Measurements from ENCODE around the gene LRP1B.

The LRP1B gene

DNA sequence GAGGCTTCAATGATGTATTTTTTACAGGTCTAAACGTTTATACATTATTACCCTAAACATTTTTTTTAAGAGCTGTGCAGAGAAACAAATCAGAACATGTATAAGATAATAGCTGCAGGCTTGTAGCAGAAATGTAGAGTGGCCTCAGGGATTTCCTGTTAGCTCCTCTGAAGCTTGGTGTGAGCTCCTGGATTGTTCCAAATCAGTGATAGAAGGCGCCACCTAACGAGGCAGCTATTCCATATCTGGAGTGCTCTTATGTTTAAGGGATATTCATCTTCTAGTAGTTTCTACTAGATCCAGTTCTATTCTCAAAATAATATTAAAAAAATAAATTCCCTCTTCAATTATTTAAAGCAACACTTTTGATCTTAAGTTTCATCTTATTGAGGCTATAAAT, 93.1 kb downstream of the LRP1B start:
- peak in 1 of 2 experiments; percentile 5 for DNase-seq

DNA sequence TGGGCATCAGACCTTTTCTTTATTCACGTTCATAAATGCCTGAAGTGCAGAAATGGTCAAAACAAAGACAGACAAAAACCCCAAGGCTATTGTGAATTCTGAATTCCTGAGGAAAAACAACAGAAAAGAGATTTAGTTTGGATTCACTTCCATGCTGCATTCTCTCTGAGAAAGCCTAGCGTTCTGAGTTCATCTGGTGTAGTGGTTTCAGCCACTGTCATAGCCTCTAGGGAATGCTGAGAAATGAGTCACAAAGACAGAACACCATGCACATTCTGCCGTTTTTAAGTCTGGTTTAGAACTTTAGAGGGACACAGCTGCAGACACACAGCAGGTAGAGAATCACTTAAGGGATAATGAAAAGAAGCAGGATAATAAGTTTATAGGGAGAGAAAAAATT, 93.8 kb downstream of the LRP1B start:
- no peak for DNase-seq

DNA sequence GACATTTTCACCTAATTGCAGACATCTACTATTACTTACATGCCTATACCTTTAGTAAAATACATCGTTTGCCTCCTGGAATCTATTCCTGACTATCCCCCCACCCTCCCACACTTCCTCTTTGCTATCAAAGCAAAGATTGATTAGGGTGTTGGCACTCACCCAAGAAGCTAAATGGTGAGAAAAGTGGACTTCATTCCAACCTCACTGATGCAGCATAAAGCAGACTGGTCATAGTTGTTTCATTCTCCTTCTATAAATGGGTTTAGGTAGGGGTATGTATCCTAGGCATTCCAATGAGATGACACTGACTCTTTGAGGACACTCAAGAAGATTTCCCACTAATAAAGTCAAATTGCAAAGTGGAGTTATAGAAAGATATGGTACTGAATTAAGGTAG, 97.4 kb downstream of the LRP1B start:
- DNase-seq: no peak

DNA sequence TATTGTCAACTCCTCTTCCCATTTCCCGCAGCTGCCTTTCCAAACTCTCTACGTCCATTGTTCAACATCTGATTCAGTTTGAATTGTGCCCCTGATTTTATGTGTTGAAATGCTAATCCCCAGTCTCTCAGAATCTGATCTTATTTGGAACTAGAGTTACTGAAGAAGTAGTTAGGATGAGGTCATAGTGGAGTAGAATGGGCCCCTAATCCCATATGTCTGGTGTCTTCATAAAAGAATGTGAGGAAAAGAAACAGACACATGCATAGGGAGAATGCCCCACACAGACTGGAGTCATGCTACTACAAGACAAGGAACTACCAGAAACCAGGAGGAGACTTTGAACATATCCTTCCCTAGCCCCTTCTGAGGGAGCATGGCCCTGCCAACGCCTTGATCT, 99.2 kb downstream of the LRP1B start:
- no peak for DNase-seq

DNA sequence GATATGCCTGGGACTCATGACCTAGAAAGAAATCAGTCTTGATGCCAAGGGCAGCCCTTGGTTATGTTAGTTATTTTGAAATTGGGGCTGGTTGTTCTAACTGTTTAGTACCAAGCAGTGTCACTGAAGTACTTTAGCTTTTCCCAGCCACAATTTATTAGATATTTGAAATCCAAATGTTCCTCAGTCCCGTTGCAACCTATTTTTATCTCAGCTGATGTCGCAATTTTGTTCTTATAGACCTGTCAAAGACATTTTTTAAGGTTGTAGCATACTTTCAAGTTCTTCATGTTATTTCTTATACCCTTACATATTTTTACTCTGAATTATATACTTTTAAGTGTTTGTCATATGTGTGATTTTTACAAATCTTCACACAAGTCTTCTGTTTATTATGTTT, 100.1 kb downstream of the LRP1B start:
- no peak for DNase-seq

DNA sequence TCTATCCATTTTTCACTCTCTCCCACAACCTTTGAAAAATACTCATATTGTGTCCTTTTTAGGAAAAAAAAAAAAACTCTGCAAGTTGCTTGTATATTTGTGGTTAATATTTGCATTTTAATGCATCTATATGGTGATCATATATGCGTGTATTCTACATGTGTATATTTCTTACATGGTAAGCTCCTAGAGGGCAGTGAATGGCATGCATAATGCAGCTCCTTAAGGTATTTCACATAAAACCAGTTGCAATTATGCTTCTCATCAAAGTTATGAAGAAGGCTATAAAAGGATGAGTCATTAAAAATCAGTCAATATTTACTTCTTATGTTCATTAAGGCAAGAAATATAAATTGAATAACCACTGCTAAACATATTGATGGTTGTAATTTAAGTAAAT, 100.8 kb downstream of the LRP1B start:
- DNase-seq: no peak

DNA sequence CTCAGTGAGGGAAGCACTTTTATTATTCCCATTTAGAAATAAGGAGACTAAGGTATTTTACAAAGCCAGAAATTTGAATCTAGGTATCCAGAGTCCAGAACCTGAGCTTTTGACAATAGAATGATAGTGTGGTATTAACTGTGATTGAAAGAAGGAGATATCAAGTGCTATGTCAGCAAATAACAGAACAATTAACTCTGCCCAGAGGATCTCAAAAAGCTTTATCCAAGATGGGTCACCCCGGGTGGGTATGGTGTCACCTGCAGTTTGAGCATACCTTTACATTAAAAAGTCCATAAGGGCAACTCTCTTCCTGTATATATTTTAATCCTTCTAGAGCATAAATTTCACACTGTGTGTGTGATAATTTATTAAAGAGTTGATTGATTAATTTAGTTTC, 105.4 kb downstream of the LRP1B start:
- no peak for DNase-seq

DNA sequence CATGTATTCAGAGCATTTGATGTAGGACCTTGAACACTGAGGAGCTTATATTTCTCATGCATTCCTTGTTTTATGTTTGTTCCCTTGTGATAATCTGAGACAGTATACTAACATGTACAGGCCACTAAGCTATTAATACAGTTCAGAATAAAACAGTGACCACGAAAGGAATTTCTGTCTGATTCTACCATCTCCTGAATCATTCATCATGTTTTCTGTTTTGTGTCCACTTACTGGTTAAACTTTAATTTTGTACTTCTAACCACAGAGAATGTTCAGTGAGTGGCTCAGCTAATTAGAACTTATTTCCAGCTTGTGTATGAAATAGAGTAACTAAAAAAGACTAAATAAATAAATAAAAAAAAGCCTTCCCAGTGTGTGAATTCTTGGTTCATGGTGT, 110.4 kb downstream of the LRP1B start:
- DNase-seq: no peak

DNA sequence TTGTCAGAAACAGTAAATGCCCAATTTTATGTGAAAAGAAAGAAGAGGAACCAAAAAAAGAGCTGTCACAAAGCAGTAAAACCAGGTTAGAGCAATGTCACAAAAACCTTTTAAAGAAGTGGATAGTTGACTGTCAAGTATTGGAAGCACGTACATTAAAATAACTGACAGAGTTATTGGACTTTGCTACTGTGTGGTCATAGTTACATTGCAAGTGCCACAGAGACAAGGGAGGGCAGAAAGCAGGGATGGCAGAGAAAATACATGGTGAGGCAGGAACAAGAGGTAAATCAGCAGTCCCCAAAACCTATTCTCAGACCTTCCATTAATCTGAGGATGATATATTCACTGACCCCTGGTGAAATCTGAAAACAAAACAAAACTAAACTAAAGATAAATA, 116.3 kb downstream of the LRP1B start:
- no peak for DNase-seq

DNA sequence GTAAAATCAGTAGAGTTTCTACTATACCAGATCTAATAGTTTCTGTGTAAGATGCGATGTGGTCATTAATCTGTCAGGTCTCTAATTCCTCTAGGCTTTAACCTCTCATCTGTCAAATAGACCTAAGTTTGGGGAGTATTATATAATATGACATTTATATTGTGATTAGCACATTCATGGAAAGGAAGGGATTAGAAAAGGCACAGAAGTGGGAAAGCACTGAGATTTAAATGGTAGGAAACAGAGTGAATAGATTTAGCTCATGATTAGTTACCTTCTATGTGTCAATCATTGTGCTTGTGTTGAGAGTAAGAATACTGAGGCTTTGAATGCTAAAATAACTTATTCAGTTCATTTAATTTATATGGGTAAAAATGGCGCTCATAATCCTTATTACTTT, 118.0 kb downstream of the LRP1B start:
- no peak for DNase-seq

DNA sequence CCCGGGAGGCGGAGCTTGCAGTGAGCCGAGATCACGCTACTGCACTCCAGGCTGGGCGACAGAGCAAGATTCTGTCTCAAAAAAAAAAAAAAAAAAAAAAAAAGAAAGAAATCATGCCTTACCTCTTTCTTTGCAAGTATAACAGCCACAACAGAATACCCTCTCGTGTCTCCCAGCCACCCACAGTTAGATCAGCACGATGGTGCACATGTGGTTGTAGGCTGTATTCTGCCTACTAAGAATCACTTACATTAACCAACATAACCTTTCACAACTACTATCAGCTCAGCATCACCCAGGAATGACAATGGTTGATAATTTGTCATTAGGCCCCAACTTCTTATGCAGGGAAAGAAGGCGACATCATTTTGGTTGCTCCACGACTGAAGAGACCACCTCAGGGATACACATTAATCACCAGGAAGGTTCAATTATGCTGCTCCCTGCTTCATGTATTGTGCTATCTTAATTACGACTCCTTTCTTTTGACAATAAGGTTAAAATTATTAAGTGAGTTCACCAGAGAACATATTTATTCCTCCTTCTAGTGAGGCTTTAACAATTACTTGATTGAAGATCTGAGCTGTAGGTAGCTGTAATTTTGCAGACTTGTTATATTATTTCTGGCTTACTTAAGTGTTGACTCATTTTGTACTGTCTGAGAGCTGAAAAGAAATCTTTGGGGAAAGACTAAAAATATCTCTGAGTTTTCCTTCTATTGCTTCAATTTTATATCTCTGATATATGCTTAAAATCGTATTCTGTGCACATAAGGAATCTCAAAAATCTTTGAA, 120.1 kb downstream of the LRP1B start:
- DNase-seq: no peak

DNA sequence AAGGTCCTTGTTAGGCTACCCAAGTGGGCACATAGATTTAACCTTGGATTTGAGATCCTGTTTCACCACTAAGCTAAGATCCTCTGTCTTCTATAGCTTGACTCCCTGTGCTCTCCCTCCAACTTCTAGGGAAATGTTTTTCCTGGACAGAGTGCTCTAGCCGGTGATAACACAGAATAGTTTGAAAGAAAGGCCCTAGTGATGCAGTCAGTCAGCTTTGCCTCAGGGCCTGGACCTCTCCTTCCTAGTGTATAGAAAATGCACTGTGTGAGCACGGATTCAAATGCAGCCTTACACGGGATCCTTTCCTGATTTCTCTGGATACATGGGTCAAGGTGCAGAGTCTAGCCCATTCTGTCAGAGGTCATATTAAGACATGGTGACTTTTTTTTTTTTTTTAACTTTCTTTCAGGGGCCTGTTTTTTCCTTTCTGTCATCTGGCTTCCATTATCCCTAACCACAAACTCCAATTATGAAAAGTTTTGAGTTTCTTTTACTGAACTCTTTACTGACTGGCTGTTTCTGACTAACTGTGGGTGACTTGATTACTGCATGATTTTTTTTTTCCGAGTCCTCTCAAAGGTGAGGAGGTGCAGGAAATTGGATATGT, 122.6 kb downstream of the LRP1B start:
- DNase-seq: no peak

DNA sequence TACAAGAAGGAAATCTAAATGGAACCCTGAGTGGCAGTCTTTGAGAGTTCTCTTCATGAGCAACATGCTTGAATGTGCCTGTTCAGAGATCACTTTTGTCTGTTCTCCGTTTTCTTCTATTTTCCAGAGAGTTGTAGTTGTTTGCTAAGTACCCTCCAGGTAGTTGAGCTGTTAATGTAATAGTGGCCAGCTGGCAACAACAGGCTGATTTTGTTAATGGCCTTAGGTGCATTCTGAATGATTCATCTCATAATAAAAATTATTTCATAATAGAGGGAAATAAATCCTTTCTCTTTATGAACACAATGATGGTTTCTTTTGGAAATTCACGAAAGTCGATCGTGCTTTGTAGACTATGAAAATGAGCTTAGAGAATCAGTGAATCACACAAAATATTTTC, 136.8 kb downstream of the LRP1B start:
- no peak for DNase-seq

DNA sequence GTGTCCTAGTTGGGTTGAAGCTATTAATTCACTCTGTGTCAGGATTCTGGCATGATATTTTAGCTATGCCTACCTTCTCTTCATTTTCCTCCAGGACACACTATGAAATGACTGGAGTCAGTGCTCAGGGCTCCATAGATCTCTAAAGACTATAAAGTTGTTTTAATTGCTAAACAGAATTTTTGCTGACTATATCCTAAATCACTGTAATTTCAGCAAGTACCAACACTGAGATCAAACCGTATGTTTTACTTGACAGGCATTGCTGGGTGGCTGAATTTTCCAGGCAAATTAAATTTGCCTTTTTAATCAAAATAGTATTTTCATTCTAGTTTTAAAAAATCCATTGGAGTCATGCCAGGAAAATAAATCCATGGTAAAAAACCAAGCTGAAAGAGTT, 138.1 kb downstream of the LRP1B start:
- no peak for DNase-seq

DNA sequence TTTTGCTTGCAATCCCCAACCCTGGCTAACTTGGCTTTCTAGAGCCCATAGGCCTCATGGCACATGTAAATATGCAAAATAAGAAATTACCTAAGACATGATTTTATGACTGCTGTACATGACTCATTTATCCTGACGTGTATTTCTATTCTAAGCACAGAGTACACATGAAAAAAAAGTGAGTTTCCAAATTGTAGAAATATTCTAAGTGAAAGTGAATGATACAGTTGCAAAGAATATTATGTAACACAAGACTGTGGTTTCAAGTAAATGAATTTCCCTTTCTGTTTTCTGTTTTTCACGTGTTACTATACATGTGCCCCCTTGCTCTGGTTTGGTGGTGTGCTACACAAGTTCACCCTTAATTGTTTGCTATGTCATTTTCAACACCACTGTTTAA, 162.4 kb downstream of the LRP1B start:
- DNase-seq: peak in 1 of 2 experiments; percentile 0

DNA sequence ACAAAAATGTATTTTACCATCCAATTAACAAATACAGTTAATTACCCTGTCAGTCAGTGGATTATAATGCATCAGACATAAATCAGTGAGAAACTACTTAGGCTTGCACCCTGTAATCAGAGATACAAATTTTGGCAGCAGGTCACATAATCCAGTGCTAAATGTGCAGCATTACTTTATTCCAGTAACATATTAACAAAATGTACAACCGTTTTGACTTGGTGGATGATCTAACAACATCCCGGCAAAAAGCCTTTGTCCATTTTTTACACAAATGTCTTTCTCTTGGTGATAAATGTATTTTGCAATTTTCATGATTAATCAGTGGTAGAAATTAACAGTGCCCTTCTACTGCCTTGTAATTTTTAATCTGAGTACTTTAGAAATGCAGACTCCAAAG, 162.8 kb downstream of the LRP1B start:
- no peak for DNase-seq

DNA sequence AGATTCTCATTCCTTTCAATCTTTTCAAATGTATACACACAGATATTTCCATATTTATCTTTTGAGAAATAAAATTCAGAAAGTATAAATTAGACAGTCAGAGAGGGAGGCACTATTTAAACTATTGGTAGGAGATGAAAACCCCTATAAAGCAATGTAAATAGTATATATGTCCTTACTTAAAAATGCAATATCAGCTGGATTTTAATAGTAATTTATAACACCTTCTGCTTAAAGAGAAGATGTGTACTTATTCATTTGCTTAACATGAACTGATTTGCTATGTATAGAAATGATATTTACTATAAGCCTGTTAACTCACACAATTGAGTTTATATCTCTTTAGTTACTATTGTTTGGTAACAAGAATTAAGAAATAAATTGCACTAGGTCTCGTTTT, 163.3 kb downstream of the LRP1B start:
- DNase-seq: no peak

DNA sequence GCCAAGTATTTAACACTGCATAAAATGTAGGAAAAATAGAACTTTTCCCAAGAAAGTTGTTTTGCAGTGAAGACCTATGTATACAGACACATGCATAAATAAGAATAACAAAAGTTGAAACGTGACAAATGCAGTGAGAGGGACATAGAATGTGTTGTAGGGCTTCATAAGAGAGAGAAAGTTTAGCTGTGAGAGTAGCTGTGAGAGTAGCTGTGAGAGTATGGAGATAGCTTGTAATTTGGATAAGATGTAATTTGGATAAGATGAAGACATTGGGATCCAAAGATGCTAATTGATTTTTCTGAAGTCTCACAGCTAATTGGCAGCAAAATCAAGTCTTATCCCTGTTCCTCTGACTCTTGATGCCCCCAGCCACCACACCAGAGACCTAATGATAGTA, 170.9 kb downstream of the LRP1B start:
- DNase-seq: no peak

DNA sequence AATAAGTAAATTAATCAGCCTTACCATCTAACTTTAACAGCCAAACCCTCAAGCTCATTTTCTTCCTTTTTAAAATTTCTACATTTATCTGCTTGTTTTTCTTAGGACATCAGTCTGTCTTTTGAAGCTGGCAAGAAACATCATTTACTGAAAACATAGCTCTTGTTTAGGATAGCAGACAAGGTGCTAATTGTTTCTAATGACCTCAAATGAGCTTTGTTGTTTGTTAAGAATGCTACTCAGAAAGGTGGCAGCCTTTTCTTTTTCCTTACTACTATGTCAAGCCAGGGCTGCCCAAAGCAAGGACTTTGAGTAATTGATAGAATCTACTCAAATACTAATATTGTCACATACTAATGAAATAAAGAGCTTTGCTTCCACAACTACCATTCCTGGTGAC, 171.8 kb downstream of the LRP1B start:
- no peak for DNase-seq

DNA sequence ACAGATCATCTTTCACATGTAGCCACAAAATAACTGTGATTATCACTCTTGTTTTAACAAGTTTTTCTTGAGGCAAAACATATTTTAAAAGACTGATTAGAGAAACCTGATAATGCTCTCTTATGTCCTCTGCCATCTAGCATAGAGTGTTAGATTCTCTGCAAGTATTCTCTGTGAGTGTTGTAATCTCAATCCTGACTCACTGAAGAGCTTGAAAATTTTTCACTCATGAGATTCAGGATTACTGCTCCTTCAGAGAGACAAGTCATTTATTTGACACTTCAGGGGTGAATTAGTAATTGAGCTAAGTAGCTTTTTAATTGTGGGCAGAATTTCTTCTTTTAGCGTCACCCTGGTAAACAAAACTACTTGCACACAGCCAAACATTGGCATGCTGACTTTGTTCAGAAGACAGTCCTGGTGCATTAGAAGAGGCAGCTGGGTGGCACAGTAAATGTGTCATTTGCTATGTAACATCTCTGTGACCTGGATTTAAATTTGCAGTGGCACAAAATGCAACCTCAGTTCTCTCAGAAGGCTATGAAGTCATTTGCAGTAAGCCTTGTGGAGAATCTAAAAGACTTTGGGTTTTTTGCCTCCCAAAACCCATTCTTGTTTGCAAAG, 172.9 kb downstream of the LRP1B start:
- no peak for DNase-seq

DNA sequence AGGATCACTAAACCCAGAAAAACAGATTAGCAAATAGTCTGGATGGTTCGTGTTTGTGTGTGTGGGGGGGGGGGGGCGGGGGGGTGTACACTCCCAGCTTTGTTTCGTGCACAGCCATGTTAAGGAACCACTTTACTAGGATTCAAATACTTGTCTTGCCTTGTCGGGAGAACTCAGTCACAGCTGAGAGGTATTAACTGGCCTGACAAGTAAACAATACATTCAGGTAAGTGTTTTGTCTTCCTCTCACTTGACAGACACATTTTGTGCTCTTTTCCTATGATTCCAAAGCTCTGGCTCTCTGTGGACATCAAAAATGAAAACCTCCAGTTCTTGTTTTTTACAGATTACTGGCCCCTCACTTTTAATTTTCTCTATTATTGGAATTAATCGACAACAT, 173.5 kb downstream of the LRP1B start:
- DNase-seq: no peak

DNA sequence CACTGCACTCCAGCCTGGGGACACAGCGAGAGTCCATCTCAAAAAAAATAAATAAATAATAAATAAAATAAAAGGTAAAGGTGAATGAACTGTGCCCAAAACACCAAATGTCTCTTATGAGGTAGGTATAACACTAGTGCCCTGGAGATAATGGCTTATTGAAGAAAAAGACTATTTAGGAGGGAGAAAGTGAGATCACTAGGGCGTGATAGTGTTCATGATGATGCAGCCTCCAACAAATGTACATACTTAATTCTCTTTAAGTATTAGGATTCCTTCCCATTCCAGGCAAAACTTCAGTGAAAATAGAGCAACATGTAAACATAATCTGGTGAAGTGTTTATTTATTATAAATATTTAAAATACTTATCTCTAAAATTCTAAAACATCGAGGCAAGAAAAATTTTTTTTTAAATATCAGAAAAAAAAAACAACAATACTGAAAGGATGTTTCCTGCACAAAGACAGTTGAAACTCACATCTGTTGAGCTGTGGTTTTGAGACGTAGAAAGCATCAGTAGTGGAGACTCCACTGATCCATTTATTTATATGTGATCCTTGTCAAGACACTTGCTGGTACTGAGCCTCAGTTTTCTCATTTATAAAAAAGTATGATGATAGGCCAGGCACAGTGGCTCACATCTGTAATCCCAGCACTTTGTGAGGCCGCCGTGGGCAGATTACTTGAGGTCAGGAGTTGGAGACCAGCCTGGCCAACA, 183.3 kb downstream of the LRP1B start:
- DNase-seq: no peak

DNA sequence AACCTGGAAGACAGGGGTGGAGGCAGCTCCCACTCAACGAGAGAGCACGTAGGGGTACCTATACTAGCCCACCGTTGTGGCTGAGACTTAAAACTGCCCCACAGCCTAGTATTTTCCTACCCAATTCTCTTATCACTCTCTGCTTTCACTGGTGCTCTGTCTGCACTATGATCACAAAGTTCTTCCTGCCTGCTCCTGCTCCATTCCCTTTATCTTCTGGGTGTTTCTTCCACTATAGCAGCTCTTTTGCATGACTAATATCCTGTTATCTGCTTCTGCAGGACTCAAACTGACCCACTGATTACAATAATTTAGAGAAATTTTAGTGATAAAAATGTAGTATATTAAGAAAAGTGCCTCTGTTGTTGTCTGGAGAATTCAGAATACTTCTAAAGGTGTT, 184.8 kb downstream of the LRP1B start:
- DNase-seq: no peak

DNA sequence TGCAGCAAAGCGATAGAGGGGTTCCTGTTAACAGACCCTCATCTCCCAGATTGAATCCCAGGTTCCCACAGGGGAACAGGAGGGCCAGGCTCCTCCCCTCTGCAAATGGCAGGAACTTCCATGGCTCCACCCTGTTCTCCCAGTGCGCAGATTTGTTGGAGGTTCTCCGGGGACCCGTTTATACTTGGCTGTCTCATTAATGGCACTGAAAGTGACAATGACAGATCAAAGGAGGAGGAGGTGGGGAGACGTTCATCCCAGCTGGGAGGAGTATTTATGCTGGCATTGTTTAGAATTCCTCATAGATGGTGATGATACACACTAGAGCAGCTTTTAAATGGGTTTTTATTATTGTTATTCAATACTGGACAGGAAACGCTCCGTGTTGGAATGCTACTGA, 186.9 kb downstream of the LRP1B start:
- no peak for DNase-seq

Data from NCI-H526 (cell line).